IPS-NIHi11 (cell line): Measurements from ENCODE around the gene COMMD3.
"Not testable (repeated sequence)": the region's sequence is repeated elsewhere in the genome, so short reads cannot be mapped to it uniquely, and the experiment has no call there.

Experiments
- DNase-seq: peaks from one replicate; pipeline ENCODE4 v3.0.0; 2012; ENCODE audit warnings: mixed read lengths, low spot score

COMMD3 gene

DNA sequence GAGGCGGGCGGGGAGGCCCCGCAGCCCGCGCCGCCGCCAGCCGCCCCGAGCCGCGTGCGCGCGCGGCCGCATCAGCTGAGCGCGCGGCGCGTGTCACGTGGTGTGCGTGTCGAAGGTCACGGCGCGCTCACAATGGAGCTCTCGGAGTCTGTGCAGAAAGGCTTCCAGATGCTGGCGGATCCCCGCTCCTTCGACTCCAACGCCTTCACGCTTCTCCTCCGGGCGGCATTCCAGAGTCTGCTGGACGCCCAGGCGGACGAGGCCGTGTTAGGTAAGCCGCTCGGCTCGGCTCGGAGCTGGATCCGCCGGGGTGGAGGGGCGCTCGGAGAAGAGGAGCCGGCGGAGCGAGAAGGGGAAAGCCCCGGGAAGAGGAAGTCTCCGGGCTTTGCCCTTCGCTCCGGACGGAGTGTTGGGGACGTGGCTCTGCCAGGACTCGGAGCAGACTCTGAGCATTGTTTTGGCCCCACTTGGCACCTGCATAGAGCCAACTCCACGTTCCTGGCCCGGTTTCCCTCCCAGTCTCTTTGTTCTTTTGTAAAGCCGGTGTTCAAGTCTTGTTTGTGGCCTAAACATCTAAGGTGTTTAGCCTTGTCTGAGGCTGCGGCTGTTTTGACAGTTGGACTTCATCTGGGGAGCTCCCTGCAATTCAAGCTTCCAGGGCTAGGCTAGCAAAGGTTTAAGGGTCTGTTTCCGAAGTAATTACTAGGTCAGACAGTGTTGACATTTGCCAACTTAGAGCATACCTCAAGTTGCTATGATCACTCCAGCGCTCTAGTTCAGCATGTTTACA, at the start of gene COMMD3:
TSS of gene COMMD3 (plus strand) at position 103 of the 790 bp plus-strand sequence. CDS start at position 133, 30 bp downstream.
- DNase-seq, result peak; percentile 60

DNA sequence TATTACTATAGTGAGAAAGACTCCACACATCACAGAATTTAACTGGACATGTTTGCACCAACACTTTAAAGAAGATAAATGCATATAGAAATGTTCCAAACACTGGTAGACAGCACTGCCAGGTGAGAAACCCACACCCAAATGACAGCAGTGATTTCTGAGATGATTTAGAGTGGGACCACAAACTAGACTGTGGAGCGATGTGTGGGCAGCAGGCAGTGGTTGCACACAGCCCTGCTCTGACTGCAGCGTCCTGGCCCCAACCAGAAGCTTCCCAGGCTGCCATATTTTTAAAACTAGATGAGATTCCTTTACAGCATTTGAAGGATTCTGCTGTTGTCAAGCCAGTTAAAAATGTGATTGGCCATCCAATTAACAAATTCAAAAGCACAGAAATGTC, 47.7 kb upstream of the COMMD3 start:
- no peak for DNase-seq

DNA sequence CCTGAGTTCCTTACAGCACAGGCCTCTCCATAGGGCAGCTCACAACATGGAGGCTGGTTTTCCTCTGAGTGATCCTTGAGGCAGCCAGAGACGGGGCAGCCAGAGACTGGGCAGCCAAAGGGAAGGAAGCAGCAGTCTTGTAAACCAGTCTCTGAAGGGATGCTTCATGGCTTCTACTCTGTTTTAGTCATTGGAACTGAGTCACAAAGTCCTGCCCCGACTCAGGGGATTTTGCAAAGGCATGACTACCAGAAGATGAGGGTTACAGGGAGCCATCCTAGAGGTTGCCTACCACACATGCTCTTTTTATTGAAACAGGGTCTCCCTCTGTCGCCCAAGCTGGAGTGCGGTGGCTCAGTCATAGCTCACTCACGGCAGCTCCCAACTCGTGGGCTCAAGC, 44.4 kb upstream of the COMMD3 start:
- no peak for DNase-seq

DNA sequence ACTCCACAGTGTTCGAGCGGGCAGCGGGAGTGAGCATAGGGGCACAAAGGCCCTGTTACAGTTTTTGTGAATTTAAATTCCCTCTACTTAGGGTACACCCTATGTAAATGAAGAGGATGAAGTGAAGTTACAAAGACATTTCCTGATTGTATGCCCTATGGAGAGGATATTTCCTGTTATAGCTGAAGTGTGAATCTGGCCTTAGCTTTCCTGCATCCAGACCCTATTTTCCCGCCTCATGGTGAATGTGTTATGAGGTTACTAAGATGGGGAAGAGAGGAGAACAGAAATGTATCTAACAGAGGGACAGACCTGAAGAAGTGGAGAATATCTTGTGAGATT, 37.8 kb upstream of the COMMD3 start:
- DNase-seq, result no peak

GRCh38 chr10:22280078-22280477, 36.1 kb upstream of the COMMD3 start:
- DNase-seq, result no peak

- no peak for DNase-seq
These were observed 31.1 kb upstream of the COMMD3 start for GRCh38 chr10:22285130-22285529.

- DNase-seq, result no peak
These were observed 22.3 kb upstream of the COMMD3 start for GRCh38 chr10:22293747-22294404.

DNA sequence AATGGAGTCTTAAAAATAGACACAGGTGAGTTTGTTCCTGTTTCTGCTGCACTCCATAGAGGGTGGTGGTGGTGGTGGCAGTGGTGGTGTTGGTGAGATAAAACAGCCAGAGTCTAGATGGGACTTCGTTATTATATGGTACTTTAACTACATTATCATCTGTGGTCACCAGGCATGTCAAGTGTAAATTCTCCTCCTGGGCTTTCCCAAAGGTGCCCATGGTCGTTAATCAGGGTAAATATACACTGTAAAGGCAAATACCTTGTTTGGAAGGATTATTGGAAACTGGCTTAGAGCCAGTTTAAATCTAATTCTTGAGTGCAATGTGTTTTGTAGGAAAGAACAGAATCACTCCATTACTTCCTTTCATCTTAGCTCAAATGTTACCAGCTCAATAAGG, 21.5 kb upstream of the COMMD3 start:
- no peak for DNase-seq

DNA sequence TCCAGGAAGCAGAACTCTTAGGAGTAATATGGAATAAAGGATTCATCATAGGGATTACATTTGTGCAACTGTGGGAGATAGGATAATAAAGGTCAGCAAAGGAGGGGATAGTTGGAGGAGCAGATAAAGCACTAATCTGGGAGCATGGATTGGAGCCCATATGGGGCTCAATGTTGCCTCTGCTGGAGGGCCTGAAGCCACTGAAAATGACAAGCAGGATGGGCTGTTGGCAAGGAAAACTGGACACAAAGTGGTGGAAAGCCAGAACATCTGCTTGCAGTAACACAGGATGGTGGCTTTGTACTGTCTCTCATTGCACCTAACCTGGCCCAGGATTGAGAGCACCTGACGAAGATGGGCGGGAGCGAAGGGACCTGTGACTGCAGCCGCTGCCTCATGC, 15.0 kb upstream of the COMMD3 start:
- DNase-seq, result no peak

DNA sequence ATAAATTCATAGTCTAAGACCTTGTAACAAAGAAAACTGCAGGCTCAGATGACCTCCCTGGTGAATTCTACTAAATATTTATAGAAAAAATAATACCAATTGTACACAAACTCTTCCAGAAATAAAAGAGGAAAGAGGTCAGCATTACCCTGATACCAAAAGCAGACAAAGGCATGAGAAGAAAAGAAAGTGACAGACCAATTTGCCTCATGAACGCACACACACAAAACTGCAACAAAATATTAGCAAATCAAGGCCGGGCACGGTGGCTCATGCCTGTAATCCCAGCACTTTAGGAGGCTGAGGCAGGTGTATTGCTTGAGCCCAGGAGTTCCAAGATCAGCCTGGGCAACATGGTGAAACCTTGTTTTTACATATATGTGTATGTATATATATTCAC, 12.7 kb upstream of the COMMD3 start:
- no peak for DNase-seq

DNA sequence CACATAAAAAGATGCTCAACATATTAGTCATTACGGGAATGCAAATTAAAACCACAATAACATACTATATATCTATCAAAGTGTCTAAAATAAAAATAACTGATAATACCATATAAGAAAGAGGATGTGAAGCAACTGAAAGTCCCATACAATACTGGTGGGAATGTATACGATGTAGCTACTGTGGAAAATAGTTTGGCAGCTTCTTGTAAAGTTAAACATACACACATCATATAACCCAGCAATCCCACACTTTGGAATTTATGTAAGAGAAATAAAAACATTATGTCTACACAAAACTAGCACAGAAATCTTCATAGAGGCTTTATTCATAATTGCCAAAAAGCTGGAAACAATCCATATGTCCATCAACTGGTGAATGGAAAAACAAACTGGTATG, 10.5 kb upstream of the COMMD3 start:
- no peak for DNase-seq

DNA sequence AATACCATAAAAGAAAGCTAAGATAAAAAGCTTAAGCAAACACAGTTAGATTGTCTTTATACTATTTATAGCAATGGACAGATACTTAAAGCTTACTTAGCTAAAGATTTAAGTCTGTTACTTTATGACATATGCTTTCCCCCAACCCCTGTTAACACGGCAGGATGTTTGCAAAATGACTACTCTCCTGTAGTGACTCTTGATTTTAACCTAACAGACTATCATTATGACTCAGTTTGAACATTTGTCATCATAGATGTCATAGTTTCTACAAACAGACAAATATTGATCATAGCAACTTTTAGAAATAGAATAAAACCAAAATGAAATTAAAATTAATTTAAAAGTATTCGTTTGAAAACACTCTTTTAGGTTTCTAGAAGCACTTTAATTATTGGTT, 7.8 kb upstream of the COMMD3 start:
- no peak for DNase-seq

DNA sequence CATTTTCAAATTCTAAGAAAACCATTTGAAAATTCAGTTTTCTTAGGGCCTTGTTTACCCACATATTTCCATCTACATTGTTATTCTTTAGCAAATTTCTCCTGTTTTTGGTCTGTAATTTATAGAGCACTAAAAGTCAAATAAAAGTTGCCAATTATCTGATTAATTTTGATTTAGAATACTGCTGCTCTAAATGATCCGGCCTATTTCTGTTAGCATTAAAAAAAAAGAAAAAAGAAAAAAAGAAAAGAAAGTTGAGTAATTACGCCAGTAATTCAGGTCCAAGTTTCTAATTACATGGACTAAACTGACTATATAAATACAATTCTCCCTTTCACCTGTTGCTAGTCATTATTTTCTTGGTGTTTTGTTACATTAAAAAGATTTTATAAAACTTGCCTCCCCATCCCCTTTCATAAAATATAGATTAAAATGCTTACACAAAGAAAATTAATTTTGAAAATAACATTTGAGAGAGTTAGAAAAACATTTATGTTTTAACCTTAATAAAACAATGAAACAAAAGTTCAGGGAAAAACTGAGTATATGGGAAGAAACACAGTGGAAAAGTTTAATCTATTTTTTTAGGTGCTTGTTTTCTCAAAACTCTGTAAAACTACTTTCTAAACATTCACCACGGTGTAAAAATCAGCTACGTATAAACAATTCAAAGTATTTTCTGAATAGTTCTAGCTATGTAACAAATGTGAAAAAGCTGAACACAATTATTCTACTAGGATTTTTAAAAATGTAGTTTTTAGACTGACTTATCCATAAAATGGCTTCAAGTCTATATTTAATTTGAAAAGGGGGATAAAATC, 6.8 kb upstream of the COMMD3 start:
- DNase-seq, result no peak

- DNase-seq, result not testable (repeated sequence)
These were observed 6.2 kb upstream of the COMMD3 start for GRCh38 chr10:22310012-22310411.

DNA sequence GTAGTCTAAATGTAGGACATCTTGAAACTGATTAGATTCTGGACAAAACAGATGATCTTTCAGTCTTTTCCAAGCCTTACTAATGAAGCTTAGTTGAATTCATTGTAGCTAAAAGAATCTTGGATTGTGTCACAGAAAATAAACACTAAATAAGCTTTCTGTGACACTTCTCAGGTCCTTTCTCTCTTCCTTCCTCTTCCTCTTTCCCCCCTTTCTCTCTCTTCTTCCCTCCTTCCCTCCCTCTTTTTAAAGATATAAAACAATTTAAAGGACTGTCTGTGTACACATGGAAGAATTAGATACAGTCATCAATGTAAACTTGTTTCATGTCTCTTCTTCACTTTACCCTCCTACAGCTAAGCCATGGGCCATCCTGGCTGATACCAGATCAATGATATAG, 5.3 kb upstream of the COMMD3 start:
- no peak for DNase-seq

- no peak for DNase-seq
These were observed 1.3 kb upstream of the COMMD3 start for GRCh38 chr10:22314852-22315251.

GRCh38 chr10:22315455-22316285, 518 bp upstream of the COMMD3 start:
- peak; percentile 78 for DNase-seq

DNA sequence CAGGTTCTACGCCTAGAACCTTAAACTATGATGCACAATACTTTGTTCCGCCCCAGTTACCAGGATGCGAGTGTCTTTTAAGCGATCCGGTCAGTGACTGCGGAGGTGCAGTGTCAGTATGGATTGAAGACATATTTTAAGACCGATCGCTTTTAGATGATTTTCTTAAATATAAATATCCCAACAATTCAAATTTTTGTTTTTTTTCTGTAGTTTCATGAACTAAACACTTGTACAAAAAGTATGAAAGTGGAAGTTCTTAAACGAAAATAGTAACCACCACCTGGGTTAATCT, 835 bp downstream of the COMMD3 start:
- DNase-seq, result no peak

DNA sequence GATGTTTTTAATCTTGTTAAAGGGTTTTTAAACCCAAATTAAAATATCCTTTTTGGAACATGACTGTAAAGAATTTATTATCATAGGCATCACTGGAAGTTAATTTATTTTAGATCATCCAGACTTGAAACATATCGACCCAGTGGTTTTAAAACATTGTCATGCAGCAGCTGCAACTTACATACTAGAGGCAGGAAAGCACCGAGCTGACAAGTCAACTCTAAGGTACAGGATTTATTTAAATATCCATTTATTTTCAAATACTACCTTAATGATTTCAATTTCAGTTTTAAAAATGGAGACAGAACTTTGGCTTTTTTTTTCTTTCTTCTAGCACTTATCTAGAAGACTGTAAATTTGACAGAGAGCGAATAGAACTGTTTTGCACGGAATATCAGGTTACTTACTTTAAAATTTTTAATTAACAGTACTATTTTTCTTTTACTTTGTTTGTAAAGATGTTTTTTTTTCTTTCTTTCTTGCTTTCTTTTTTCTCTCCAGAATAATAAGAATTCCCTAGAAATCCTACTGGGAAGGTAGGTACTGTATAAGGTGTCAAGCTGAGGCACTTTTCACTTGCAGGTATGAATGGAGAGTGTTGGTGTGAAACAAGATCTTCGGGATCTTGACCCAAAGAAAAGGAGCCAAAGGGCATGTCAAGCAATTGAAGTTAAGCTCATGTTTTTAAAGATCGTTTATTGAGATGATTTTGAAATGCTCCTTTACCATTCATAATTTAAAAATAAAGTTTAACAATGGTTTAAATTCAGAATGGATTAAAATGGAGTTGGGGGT, 1.8 kb downstream of the COMMD3 start:
- no peak for DNase-seq

- DNase-seq, result no peak
These were observed 2.6 kb downstream of the COMMD3 start for GRCh38 chr10:22318772-22319171.

DNA sequence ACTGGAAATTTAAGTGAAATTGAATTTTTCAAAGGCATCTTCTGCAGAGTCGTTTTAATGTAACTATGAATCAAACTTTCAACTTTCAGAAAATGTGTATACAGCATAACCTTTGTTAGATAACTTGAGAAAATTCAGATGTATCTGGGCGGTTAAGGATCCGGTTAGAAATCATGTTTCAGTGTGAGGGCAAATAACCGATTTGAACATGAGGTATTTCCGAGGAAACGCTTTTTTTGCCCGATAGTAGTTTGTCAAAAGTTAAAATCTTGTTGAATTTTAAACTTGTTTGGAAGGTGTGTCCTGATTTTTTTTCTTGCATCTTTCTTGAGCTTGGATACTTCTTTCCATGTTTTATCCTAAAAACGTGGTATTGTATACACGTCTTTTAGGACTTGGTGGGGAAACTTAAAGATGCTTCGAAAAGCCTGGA, 3.4 kb downstream of the COMMD3 start:
- DNase-seq, result no peak
